ENCODE measurements around the gene GAGE10.

DNA sequence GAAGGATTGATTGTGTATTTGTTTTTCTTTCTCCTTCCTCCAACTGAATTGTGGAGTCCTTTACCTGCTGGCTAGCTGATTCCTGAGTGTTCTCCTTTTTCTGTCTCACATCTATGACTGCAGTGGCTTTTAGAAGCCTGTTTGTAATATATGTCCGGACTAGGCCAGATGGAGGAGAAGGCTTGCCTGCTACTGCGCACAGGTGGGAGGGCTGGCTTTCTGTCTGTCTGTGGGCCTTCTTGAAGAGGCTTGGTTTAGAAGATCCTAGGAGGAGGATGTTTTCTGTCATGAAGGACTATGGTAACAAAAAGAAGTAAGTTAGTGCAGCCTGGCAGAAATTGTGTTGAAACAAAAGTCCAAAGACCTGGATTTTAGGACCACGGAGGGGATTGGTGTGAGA, 25.4 kb upstream of the GAGE10 start:
- TF ChIP-seq, protein P1, sequence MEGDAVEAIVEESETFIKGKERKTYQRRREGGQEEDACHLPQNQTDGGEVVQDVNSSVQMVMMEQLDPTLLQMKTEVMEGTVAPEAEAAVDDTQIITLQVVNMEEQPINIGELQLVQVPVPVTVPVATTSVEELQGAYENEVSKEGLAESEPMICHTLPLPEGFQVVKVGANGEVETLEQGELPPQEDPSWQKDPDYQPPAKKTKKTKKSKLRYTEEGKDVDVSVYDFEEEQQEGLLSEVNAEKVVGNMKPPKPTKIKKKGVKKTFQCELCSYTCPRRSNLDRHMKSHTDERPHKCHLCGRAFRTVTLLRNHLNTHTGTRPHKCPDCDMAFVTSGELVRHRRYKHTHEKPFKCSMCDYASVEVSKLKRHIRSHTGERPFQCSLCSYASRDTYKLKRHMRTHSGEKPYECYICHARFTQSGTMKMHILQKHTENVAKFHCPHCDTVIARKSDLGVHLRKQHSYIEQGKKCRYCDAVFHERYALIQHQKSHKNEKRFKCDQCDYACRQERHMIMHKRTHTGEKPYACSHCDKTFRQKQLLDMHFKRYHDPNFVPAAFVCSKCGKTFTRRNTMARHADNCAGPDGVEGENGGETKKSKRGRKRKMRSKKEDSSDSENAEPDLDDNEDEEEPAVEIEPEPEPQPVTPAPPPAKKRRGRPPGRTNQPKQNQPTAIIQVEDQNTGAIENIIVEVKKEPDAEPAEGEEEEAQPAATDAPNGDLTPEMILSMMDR (conservative IDR thresholded peaks at IDR 0.05 in 1 of 2, IDR thresholded peaks at IDR 0.05 in 1 of 2; ENCODE audit: extremely low read depth in 1 of 2, insufficient read depth in 1 of 2, low read depth in 1 of 2, low read length in 2 of 2): no peak
- TF ChIP-seq EZH2 (IDR thresholded peaks at IDR 0.05; ENCODE audit: borderline replicate concordance, low read length): no peak
